Peyer's patch (tissue), 4 donors: ENCODE data around the gene HSPB3.

Experiments
- POLR2A ChIP-seq, 2 donors: fragments of 450-650 bp; IDR thresholded peaks; one replicate each; pipeline ENCODE4 v1.5.1; 2017; ENCODE audit warnings: antibody characterized with exemption in 2 of 2, mild to moderate bottlenecking in 2 of 2, moderate library complexity in 2 of 2
- TF ChIP-seq, protein P1 (sequence below), 6 experiments: fragments of 450-650 bp in 4 of 6; fragments of 200-600 bp in 2 of 6; sonication (generic) in 1 of 6; IDR thresholded peaks; one replicate each; pipeline ENCODE4 v1.5.1; 2017 to 2019; ENCODE audit warnings: antibody characterized with exemption in 6 of 6, mild to moderate bottlenecking in 3 of 6, moderate library complexity in 1 of 6

DNA sequence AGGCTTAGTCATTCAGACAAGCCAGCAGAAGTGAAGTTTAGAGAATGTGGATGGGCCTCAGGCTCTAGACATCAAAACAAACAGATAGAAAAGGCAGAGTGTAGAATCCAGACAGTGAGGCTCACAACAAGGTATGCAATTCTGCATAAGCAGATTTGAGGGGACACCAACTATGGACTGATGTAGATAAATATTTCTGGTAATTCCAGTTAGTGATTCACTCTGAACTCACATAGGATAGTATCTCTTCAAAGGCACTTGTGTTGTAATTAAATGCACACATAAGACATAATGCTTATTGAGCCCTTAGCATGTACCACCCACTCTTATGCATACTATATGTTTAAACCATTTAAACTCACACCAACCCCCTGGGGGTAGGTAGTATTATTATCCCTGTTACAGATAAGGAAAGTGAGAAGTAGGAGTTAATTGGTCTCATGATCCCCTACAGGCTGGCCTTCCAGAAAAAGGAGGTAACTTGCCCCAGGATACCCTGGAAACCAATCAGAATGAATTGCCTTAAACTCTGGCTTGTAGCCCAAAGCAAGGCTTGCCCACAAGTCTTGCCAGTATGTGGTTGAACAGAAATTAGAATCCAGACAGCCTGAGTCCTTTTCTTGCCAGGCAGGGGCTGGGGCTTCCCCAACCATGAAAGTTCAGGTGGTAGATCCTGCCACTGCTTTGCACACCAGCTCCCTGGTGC lies 39.5 kb upstream of the HSPB3 start:
- TF ChIP-seq POLR2A (IDR thresholded peaks at IDR 0.05): no peak
- TF ChIP-seq, protein P1, sequence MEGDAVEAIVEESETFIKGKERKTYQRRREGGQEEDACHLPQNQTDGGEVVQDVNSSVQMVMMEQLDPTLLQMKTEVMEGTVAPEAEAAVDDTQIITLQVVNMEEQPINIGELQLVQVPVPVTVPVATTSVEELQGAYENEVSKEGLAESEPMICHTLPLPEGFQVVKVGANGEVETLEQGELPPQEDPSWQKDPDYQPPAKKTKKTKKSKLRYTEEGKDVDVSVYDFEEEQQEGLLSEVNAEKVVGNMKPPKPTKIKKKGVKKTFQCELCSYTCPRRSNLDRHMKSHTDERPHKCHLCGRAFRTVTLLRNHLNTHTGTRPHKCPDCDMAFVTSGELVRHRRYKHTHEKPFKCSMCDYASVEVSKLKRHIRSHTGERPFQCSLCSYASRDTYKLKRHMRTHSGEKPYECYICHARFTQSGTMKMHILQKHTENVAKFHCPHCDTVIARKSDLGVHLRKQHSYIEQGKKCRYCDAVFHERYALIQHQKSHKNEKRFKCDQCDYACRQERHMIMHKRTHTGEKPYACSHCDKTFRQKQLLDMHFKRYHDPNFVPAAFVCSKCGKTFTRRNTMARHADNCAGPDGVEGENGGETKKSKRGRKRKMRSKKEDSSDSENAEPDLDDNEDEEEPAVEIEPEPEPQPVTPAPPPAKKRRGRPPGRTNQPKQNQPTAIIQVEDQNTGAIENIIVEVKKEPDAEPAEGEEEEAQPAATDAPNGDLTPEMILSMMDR (IDR thresholded peaks at IDR 0.05): no peak
